Measurements from ENCODE around the gene C1D. TPM values are rescaled to one million over a fixed set of nuclear protein-coding genes. Genes with fewer than 3 reads are reported as not detected.
"Not testable (repeated sequence)": the region's sequence is repeated elsewhere in the genome, so short reads cannot be mapped to it uniquely, and the experiment has no call there.

Gene C1D
- total and polyA plus RNA-seq, 10 donors = 15.2 to 50.5 (median 25.2) TPM

GRCh38 chr2:68083346-68083745 lies 20.5 kb upstream of the C1D start:
- Histone ChIP-seq H3K4me3 (no peak overlapping the region), H3K27ac (no peak overlapping the region), H3K27me3 (replicated peaks in 1 of 7) (no peaks in the 10 kb centered on the region), H3K9me3 (no peaks in the 10 kb centered on the region), H3K4me1 (no peaks in the 10 kb centered on the region), H3K36me3 (no peaks in the 10 kb centered on the region)
- 64 to 82% (median 72%) methylated on average over 1 of the region's 1 CpG for WGBS, 5 donors
- DNase-seq = no peak
- intact Hi-C loops (cut with DNase I; ENCODE audit: low total_unique reads) = no loop called here
- TF ChIP-seq POLR2A (IDR thresholded peaks at IDR 0.05) (no peak), POLR2AphosphoS5 (IDR thresholded peaks at IDR 0.05) (no peak)
- TF ChIP-seq, protein P1, sequence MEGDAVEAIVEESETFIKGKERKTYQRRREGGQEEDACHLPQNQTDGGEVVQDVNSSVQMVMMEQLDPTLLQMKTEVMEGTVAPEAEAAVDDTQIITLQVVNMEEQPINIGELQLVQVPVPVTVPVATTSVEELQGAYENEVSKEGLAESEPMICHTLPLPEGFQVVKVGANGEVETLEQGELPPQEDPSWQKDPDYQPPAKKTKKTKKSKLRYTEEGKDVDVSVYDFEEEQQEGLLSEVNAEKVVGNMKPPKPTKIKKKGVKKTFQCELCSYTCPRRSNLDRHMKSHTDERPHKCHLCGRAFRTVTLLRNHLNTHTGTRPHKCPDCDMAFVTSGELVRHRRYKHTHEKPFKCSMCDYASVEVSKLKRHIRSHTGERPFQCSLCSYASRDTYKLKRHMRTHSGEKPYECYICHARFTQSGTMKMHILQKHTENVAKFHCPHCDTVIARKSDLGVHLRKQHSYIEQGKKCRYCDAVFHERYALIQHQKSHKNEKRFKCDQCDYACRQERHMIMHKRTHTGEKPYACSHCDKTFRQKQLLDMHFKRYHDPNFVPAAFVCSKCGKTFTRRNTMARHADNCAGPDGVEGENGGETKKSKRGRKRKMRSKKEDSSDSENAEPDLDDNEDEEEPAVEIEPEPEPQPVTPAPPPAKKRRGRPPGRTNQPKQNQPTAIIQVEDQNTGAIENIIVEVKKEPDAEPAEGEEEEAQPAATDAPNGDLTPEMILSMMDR (IDR thresholded peaks at IDR 0.05 in 8 of 11, conservative IDR thresholded peaks at IDR 0.05 in 3 of 11) = no peak

DNA sequence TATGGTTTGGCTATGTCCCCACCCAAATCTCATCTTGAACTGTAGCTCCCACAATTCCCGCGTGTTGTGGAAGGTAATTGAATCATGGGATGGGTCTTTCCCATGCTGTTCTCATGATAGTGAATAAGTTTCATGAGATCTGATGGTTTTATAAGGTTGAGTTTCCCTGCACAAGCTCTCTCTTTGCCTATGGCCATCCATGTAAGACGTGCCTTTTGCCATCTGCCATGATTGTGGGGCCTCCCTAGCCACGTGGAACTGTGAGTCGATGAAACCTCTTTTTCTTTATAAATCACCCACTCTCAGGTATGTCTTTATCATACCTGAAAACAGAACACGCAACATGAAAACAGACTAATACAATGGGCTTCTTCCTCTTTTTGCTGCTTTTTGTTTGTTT lies 11.2 kb upstream of the C1D start:
- H3K9me3 ChIP-seq = no peaks in the 10 kb centered on the region
- H3K4me1 ChIP-seq = no peaks in the 10 kb centered on the region
- DNase-seq = no peak
- 87 to 90% (median 90%) methylated on average over 6 of the region's 6 CpGs for WGBS, 5 donors
- H3K27me3 ChIP-seq (replicated peaks in 1 of 7) = no peaks in the 10 kb centered on the region
- intact Hi-C loops (cut with DNase I; ENCODE audit: low total_unique reads) = no loop called here
- H3K4me3 ChIP-seq = no peak overlapping the region
- TF ChIP-seq POLR2AphosphoS5 (IDR thresholded peaks at IDR 0.05) = no peak
- TF ChIP-seq, protein P1 (IDR thresholded peaks at IDR 0.05 in 8 of 11, conservative IDR thresholded peaks at IDR 0.05 in 3 of 11) = no peak
- no peak for TF ChIP-seq POLR2A (IDR thresholded peaks at IDR 0.05)
- H3K27ac ChIP-seq = no peak overlapping the region
- no peaks in the 10 kb centered on the region for H3K36me3 ChIP-seq

GRCh38 chr2:68063797-68064646 lies 1.2 kb upstream of the C1D start:
- Histone ChIP-seq H3K4me3 (peak overlapping the region in 4 of 8 donors; percentile 63 to 88 (median 74)), H3K4me1 (peaks cover 10 to 44% (median 37%) of the 10 kb centered on the region in 6 donors)
- 73 to 86% (median 83%) methylated on average over 18 to 19 of the region's 19 CpGs for WGBS, 5 donors
- DNase-seq = peak; percentile 76
- H3K36me3 ChIP-seq; intact Hi-C loops (cut with DNase I; ENCODE audit: low total_unique reads); H3K27me3 ChIP-seq (replicated peaks in 1 of 7); H3K27ac ChIP-seq; H3K9me3 ChIP-seq: not testable (repeated sequence)

GRCh38 chr2:68060652-68061051 lies 2.2 kb downstream of the C1D start:
- TF ChIP-seq, protein P1 (IDR thresholded peaks at IDR 0.05 in 8 of 11, conservative IDR thresholded peaks at IDR 0.05 in 3 of 11) = no peak
- TF ChIP-seq POLR2A (IDR thresholded peaks at IDR 0.05) (no peak), POLR2AphosphoS5 (IDR thresholded peaks at IDR 0.05) (no peak)
- intact Hi-C loops (cut with DNase I; ENCODE audit: low total_unique reads) = no loop called here
- 82 to 94% (median 90%) methylated on average over 5 of the region's 5 CpGs for WGBS, 5 donors
- Histone ChIP-seq H3K4me1 (peaks cover 10 to 78% (median 57%) of the 10 kb centered on the region in 6 donors), H3K9me3 (no peaks in the 10 kb centered on the region), H3K27me3 (replicated peaks in 1 of 7) (no peaks in the 10 kb centered on the region), H3K27ac (no peak overlapping the region), H3K4me3 (no peak overlapping the region), H3K36me3 (peaks cover 0 to 5% (median 0%) of the 10 kb centered on the region in 6 donors)
- no peak for DNase-seq

Measured in spleen (tissue), 11 donors.